ENCODE data around the gene RBP2. TPM values are rescaled to one million over a fixed set of nuclear protein-coding genes. Genes with fewer than 3 reads are reported as not detected.

RBP2 gene
- total RNA-seq, 2 donors from 2014 or later = not detected

DNA sequence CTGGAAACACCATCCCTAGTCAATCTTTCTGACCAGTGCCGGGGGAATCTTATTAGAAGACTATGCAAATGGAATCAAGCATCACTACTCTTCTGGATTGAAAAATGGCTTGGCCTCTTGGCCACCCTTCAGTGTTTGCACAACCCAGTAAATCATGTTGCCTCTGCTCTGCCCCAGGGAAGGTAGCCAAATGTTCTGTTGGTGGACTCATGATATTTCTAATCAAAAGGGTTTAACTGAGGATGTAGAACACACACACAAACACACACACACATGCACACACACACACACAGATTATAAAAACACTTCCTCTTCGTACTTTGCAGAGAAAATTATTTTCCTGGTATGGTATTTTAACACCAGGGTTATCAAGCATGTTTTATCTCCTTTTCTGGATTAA is 7.9 kb downstream of the RBP2 start:
- Mint-ChIP-seq H3K4me1 (ENCODE audit: low read depth in 2 of 2) (no peaks in the 10 kb centered on the region), H3K27ac (no peak overlapping the region), H3K27me3 (no peaks in the 10 kb centered on the region), H3K9me3 (no peaks in the 10 kb centered on the region), H3K36me3 (no peaks in the 10 kb centered on the region), H3K4me3 (no peak overlapping the region)
- DNase-seq (ENCODE audit: low spot score) = no peak
- no peak for ATAC-seq

DNA sequence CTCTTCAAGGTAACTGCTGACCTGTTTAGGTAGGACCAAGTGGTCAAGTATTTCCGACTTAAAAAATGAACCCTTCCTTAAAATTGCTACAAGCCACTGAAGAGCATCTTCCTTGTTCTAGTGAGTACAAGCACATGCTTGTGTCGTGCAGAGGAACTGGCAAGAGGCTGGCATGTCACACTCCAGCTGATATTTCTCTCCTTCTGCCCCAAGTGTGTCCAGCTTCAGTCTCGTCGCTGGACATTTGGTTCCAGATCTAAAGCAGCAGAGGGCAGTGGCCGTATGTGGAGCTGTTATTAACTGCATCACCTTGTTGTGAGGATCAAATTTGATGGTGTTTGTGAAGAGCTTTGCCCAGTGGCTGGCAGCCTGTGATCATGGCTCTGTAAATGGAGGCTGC is 10.0 kb downstream of the RBP2 start:
- ATAC-seq (no peak), DNase-seq (ENCODE audit: low spot score) (no peak)
- H3K4me3 Mint-ChIP-seq = no peak overlapping the region
- no peaks in the 10 kb centered on the region for H3K9me3 Mint-ChIP-seq
- H3K36me3 Mint-ChIP-seq = no peaks in the 10 kb centered on the region
- no peak overlapping the region for H3K27ac Mint-ChIP-seq
- no peaks in the 10 kb centered on the region for H3K4me1 Mint-ChIP-seq (ENCODE audit: low read depth in 2 of 2)
- H3K27me3 Mint-ChIP-seq = no peaks in the 10 kb centered on the region

DNA sequence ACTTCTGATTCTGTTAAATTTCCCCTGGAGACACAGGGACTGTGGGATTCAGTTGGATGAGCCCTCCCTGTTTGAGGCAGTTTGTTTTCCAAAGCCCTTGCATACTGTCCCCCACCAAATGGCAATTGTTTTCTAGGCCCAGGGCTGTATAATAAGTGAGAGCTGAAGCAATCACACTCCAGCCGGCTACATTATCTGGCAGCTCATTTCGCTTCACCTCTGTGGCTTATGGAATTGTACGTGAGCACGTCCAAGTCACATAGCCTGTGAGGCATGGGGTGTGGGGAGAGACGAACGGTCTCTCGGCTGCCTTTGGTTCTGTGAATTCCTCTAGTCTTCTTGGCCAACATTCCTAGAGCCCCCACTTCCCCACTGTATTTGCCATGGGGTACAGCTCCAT is 10.7 kb downstream of the RBP2 start:
- Mint-ChIP-seq H3K4me3 (no peak overlapping the region), H3K4me1 (ENCODE audit: low read depth in 2 of 2) (no peaks in the 10 kb centered on the region), H3K27ac (no peak overlapping the region), H3K27me3 (no peaks in the 10 kb centered on the region), H3K9me3 (no peaks in the 10 kb centered on the region), H3K36me3 (no peaks in the 10 kb centered on the region)
- ATAC-seq (no peak), DNase-seq (ENCODE audit: low spot score) (no peak)

DNA sequence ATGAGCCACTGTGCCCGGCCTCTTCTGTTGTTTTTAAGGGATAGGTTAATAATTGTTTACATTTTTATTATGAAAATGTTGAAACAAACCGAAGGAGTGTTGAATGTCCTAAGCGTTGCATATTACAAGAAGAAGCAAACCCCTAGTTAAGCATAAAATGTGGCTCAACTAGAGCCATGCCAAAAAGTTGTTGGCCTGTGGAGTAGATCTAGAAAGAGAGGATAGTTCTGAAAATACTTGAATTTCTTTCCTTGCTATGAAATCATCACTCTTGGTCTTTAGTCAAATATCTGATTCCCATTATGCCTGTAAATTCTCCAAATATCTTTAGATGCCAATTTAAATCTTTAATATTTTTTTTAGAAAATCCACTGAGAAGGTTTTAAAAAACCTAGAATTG is 12.8 kb downstream of the RBP2 start:
- no peaks in the 10 kb centered on the region for H3K27me3 Mint-ChIP-seq
- H3K9me3 Mint-ChIP-seq = no peaks in the 10 kb centered on the region
- no peak for ATAC-seq
- H3K36me3 Mint-ChIP-seq = no peaks in the 10 kb centered on the region
- no peak overlapping the region for H3K27ac Mint-ChIP-seq
- no peak overlapping the region for H3K4me3 Mint-ChIP-seq
- no peaks in the 10 kb centered on the region for H3K4me1 Mint-ChIP-seq (ENCODE audit: low read depth in 2 of 2)
- DNase-seq (ENCODE audit: low spot score) = no peak

DNA sequence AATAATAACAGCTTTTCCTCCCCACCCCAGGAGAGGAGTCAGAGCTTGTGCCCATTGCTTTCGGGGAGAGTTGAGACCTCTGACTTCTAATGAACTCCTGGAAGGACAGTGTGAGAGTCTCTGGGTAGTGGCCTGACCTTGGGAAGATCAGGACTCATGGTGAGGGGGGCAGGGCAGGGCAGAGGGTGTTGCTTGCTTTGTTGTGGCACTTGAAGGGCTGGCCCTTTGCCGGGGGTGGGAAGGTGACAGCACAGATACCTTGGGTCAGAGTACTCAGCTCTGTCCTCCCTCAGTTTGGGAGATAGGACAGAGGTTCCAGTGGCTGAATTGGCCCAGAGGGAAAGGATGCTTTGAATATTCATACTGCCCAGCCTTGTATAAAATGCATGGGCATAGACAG is 15.8 kb downstream of the RBP2 start:
- Mint-ChIP-seq H3K4me1 (ENCODE audit: low read depth in 2 of 2) (no peaks in the 10 kb centered on the region), H3K36me3 (no peaks in the 10 kb centered on the region), H3K9me3 (no peaks in the 10 kb centered on the region), H3K4me3 (no peak overlapping the region), H3K27me3 (no peaks in the 10 kb centered on the region), H3K27ac (no peak overlapping the region)
- DNase-seq (ENCODE audit: low spot score) (no peak), ATAC-seq (peak; percentile 8 to 17)

DNA sequence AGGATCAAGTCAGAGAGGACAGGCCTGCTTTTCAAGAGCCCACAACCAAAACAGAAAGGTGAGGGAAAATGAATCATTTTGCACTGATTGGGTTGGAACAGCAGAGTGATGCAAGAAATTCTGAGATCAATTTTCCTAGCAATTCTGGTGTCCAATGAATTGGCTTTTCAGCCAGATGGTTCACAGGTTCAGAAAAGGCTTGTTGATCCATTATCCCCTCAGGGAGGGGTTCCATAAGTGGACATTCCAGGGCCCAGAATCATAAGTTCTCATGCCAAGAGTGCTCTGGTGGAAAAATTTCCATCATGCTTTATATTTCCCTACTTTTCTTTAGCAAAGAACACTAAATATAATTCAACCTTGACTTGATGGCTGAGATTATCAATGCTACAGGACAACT is 16.2 kb downstream of the RBP2 start:
- ATAC-seq = no peak

DNA sequence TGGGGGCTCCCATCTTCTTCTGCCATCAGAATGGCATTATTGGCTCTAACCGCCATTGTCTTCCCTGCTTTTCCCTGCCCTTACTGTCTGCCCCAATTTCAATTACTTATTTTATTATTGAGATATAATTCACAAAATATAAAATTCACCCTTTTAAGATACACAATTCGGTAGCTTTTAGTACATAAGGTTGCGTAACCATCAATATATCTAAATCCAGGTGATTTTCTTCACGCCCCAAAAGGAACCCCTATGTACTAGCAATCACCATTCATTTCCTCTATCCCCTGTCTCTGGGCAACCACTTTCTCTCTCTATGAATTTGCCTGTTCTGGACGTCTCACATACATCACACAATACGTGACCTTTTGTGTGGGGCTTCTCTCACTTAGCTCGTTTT is 18.0 kb downstream of the RBP2 start:
- no peak overlapping the region for H3K27ac Mint-ChIP-seq
- no peak for ATAC-seq
- H3K4me3 Mint-ChIP-seq = no peak overlapping the region
- no peaks in the 10 kb centered on the region for H3K4me1 Mint-ChIP-seq (ENCODE audit: low read depth in 2 of 2)
- H3K27me3 Mint-ChIP-seq = no peaks in the 10 kb centered on the region
- H3K36me3 Mint-ChIP-seq = no peaks in the 10 kb centered on the region
- DNase-seq (ENCODE audit: low spot score) = no peak
- H3K9me3 Mint-ChIP-seq = no peaks in the 10 kb centered on the region

More for the DNA sequence above, 16.2 kb downstream of the RBP2 start:
- no peak overlapping the region for H3K4me3 Mint-ChIP-seq
- no peaks in the 10 kb centered on the region for H3K36me3 Mint-ChIP-seq
- no peaks in the 10 kb centered on the region for H3K4me1 Mint-ChIP-seq (ENCODE audit: low read depth in 2 of 2)
- no peak overlapping the region for H3K27ac Mint-ChIP-seq
- DNase-seq (ENCODE audit: low spot score) = no peak
- H3K27me3 Mint-ChIP-seq = no peaks in the 10 kb centered on the region
- H3K9me3 Mint-ChIP-seq = no peaks in the 10 kb centered on the region

DNA sequence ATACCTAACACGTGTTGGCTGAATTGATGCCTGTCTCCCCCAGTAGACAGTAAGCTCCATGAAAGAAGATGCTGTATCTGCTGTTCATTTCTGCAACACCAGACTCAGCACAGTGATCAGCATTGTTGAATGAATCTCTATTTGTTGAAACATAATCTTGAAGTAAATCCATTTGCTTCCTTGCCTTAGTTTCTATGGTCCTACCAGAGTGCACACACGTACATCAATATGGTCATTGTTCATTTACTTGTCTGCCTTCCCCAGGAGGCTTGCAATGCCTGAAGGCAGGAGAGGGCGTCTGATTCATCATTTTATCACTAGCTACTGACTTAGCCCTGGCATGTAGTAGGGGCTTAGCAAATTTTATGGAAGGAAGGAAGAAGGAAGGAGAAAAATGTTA is 19.2 kb downstream of the RBP2 start:
- ATAC-seq = no peak
- no peak overlapping the region for H3K4me3 Mint-ChIP-seq

DNA sequence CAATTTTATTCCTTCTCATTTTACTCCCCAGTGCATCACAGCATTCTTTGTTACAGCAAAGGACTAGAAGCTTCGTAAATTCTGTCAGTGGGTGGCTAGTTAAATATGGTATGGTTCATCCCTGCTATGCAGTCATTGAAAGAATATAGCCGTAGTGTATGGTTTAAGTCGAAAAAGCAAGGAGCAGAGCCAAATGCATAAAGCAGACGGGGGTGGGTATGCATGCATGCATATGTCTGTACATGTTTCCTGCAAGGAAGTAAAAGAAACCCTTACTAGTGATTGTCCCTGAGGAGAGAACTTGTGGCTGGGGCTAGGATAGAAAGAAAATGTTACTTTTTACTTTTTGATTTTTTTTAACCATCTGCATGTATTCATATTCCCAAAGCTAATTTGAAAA is 19.9 kb downstream of the RBP2 start:
- H3K27ac Mint-ChIP-seq = no peak overlapping the region
- no peaks in the 10 kb centered on the region for H3K9me3 Mint-ChIP-seq
- no peaks in the 10 kb centered on the region for H3K4me1 Mint-ChIP-seq (ENCODE audit: low read depth in 2 of 2)
- DNase-seq (ENCODE audit: low spot score) = no peak
- no peak for ATAC-seq
- H3K27me3 Mint-ChIP-seq = no peaks in the 10 kb centered on the region
- no peak overlapping the region for H3K4me3 Mint-ChIP-seq
- H3K36me3 Mint-ChIP-seq = no peaks in the 10 kb centered on the region

More for the DNA sequence above, 19.2 kb downstream of the RBP2 start:
- Mint-ChIP-seq H3K36me3 (no peaks in the 10 kb centered on the region), H3K4me1 (ENCODE audit: low read depth in 2 of 2) (no peaks in the 10 kb centered on the region), H3K27ac (no peak overlapping the region), H3K9me3 (no peaks in the 10 kb centered on the region), H3K27me3 (no peaks in the 10 kb centered on the region)
- DNase-seq (ENCODE audit: low spot score) = no peak

DNA sequence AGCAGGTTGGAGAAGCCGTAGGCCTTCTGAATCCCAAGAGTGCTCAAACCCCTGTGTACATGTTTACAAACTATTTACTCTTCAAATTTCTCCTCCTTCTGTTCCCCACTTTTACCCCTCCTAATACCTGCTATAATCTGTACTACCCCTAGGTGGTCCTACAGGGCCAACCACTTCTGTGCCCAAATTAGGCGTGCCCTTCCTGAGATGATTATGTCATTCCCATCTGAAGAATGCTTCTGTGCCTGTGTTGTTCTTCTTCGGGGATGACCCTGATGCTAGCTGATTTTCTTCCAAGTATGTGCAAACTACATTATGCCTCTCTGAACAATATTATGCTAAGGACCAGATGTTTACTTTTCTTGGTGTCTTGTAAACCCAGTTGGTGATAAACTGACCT is 20.5 kb downstream of the RBP2 start:
- Mint-ChIP-seq H3K36me3 (no peaks in the 10 kb centered on the region), H3K27ac (no peak overlapping the region), H3K9me3 (no peaks in the 10 kb centered on the region), H3K4me1 (ENCODE audit: low read depth in 2 of 2) (no peaks in the 10 kb centered on the region), H3K4me3 (no peak overlapping the region), H3K27me3 (no peaks in the 10 kb centered on the region)
- DNase-seq (ENCODE audit: low spot score) (no peak), ATAC-seq (no peak)

DNA sequence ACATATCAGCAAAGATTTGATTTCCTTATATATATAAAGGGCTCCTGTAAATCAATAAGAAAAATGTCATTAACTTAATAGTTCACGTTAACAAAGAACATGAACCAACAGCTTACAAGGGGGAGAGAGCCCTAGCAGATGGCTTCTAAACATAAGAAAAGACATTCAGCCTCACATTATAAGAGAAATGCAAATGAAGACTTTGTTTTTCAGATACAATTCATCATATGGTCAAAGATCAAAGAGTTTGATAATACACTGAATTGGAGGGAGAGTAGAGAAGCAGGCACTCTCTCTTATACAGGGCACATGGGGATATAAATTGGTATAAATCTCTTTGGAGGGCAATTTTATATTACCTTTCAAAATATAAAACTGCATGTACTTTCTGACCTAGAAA is 21.1 kb downstream of the RBP2 start:
- Mint-ChIP-seq H3K4me1 (ENCODE audit: low read depth in 2 of 2) (no peaks in the 10 kb centered on the region), H3K27ac (no peak overlapping the region), H3K27me3 (no peaks in the 10 kb centered on the region), H3K36me3 (no peaks in the 10 kb centered on the region), H3K4me3 (no peak overlapping the region), H3K9me3 (no peaks in the 10 kb centered on the region)
- DNase-seq (ENCODE audit: low spot score) (no peak), ATAC-seq (no peak)

DNA sequence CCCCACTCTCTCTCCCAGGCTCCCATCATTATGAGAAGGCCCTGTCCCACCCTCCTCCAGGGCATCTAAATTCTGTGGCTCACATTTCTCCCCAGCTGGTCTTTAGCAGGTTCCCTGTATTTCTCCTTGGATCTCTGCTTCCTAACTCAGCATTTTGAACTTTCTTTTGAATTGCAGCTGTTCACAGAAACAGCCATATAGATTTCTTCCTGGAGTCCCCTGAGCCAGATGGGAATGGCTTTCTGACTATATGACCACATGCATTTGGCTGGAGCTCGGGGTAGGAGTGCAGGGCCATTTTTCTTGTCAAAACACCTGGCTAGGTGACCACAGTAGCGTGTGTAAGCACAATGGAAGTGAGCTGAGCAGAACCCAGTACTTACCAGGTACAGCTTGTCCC is 22.0 kb downstream of the RBP2 start:
- no peak for ATAC-seq
- Mint-ChIP-seq H3K4me3 (no peak overlapping the region), H3K36me3 (no peaks in the 10 kb centered on the region), H3K27ac (no peak overlapping the region), H3K9me3 (no peaks in the 10 kb centered on the region), H3K4me1 (ENCODE audit: low read depth in 2 of 2) (no peaks in the 10 kb centered on the region), H3K27me3 (no peaks in the 10 kb centered on the region)
- DNase-seq (ENCODE audit: low spot score) = no peak

DNA sequence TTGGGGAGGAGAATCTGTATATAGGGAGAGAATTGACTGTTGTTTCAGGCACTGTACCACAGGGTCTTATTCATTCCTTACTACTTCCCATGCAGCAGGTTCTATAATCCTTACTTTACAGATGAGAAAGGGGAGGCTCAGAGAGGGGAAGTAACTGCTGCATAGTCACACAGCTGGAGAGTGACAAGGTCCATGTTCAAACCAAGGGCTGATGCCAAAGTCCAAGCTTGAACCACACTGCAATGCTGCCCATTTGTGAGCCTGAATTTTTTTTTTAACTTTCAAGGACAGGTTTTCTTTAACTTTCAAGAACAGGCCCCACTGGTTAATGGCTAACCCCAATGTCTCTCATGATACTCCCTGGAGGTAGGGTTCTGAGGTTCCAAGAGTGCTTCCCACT is 26.2 kb downstream of the RBP2 start:
- H3K27ac Mint-ChIP-seq = no peak overlapping the region
- ATAC-seq (no peak), DNase-seq (ENCODE audit: low spot score) (no peak)
- H3K9me3 Mint-ChIP-seq = no peaks in the 10 kb centered on the region
- H3K4me3 Mint-ChIP-seq = no peak overlapping the region
- H3K4me1 Mint-ChIP-seq (ENCODE audit: low read depth in 2 of 2) = no peaks in the 10 kb centered on the region
- H3K27me3 Mint-ChIP-seq = peaks cover 0 to 5% of the 10 kb centered on the region in 2 donors
- no peaks in the 10 kb centered on the region for H3K36me3 Mint-ChIP-seq

DNA sequence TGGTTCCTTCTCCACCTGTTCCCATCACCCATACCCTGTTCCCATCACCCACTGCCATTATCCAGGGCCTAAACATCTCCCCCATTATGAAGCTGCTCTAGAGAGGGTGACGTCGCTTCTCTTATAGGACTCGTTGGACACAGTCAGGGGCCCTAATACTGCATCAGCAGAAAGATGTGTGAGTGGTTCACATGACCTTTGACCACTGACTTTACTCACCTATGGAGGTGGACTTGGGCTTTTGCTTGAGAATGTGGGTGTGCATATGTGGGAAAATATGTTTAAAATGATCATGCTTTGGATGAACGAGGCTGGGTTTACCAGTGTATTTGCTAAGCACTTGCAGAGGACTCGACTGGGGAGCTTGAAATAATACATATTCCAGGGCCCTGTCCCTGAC is 26.8 kb downstream of the RBP2 start:
- DNase-seq (ENCODE audit: low spot score) (no peak), ATAC-seq (no peak)
- Mint-ChIP-seq H3K27ac (no peak overlapping the region), H3K36me3 (no peaks in the 10 kb centered on the region), H3K9me3 (no peaks in the 10 kb centered on the region), H3K4me1 (ENCODE audit: low read depth in 2 of 2) (no peaks in the 10 kb centered on the region), H3K4me3 (no peak overlapping the region), H3K27me3 (peaks cover 0 to 5% of the 10 kb centered on the region in 2 donors)

DNA sequence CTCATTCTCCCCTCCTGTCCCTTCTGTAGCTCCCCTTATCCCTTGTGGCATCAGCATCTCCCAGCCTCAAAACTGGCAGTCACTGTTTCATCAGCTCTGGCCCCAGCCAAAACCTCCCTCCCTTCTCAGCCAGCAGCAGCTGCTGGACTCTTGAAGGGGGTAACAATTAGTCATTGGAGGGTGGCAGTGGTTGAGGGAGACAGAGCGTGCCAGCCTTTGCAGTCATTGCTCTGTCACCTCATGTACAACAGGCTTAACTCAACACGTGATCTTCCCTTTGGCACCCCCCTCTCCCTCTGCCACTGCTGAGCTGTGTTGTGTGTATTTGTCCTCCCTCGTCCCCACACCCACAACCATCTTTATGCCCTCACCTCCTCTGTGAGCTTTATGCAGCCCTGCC is 28.2 kb downstream of the RBP2 start:
- Mint-ChIP-seq H3K27ac (no peak overlapping the region), H3K36me3 (no peaks in the 10 kb centered on the region), H3K9me3 (no peaks in the 10 kb centered on the region), H3K4me3 (no peak overlapping the region), H3K27me3 (peaks cover 0 to 5% of the 10 kb centered on the region in 2 donors), H3K4me1 (ENCODE audit: low read depth in 2 of 2) (no peaks in the 10 kb centered on the region)
- no peak for ATAC-seq
- no peak for DNase-seq (ENCODE audit: low spot score)

All from natural killer cell treated with Interleukin-12 subunit alpha and Interleukin-12 subunit beta and Interleukin-15 and Interleukin-18, amount 100 ng/mL, for 72 hours (primary cell).